Measurements from ENCODE around the gene PITRM1. TPM values are rescaled to one million over a fixed set of nuclear protein-coding genes. Genes with fewer than 3 reads are reported as not detected.
A peak's percentile ranks its signal among the peaks of the same experiment; 100 is the strongest.

Gene PITRM1
- total RNA-seq, 1 donor from 2014 or later = 110 TPM

DNA sequence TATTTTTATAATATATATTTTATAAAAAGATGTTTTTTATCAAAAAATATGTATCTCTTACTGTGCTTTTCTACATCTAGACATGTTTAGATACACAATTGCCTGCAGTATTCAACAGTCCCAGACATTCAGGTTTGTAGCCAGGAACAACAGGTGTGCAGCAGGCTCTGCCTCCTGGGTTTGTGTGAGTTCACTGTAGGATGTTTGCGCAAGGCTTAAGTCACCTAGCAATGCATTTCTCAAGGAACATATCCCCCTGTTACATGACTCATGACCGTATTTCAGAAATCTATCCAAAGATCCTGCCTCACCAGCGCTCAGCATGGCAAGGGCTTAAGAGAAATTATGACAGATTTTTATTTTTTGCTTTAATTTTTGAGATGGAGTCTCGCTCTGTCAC lies 41.5 kb downstream of the PITRM1 start:
- peaks cover 33 to 70% of the 10 kb centered on the region in 2 donors for H3K36me3 ChIP-seq
- TF ChIP-seq, protein P1, sequence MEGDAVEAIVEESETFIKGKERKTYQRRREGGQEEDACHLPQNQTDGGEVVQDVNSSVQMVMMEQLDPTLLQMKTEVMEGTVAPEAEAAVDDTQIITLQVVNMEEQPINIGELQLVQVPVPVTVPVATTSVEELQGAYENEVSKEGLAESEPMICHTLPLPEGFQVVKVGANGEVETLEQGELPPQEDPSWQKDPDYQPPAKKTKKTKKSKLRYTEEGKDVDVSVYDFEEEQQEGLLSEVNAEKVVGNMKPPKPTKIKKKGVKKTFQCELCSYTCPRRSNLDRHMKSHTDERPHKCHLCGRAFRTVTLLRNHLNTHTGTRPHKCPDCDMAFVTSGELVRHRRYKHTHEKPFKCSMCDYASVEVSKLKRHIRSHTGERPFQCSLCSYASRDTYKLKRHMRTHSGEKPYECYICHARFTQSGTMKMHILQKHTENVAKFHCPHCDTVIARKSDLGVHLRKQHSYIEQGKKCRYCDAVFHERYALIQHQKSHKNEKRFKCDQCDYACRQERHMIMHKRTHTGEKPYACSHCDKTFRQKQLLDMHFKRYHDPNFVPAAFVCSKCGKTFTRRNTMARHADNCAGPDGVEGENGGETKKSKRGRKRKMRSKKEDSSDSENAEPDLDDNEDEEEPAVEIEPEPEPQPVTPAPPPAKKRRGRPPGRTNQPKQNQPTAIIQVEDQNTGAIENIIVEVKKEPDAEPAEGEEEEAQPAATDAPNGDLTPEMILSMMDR (IDR thresholded peaks at IDR 0.05) = no peak
- DNase-seq (ENCODE audit: low spot score in 2 of 2) = no peak
- intact Hi-C loops (cut with DNase I) = no loop called here
- no peak overlapping the region for H3K4me3 ChIP-seq
- no peaks in the 10 kb centered on the region for H3K27me3 ChIP-seq
- no peak overlapping the region for H3K27ac ChIP-seq
- peaks cover 7 to 17% of the 10 kb centered on the region in 2 donors for H3K4me1 ChIP-seq
- H3K9me3 ChIP-seq = no peaks in the 10 kb centered on the region

DNA sequence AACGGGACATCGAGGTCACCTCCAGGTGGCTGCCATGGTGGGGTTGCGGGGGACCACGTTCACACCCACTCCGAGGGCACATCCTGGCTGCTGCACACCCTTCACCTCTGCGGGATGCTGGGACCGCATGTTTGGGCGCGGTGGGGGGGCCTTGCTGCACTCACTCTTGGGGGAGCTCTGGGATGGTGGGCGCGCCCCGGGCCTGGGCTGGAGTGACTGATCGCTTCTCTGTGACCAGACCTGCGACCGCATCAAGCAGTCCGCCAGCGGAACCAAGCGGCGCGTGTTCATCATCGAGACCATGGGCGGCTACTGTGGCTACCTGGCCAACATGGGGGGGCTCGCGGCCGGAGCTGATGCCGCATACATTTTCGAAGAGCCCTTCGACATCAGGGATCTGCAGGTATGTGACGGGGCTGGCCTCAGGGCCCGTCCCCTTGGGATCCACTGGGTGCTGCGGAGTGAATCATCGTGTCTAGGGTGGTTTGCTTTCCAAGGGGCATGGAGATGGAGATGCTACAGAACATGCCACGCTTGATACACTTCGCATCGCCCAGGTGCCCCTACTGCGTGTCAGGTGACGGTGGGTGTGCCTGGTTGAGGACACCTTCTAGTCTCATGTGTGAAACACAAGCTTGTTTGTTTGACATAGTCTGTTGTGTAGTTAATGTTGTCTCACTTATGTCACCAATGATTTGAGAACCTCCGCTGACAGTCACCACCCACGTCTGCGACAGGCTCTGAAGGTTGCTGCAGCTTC lies 42.8 kb downstream of the PITRM1 start:
- peaks cover 35 to 59% of the 10 kb centered on the region in 2 donors for H3K36me3 ChIP-seq
- H3K27ac ChIP-seq = no peak overlapping the region
- TF ChIP-seq, protein P1 (IDR thresholded peaks at IDR 0.05) = no peak
- H3K4me3 ChIP-seq = no peak overlapping the region
- peaks cover 7 to 14% of the 10 kb centered on the region in 2 donors for H3K4me1 ChIP-seq
- DNase-seq (ENCODE audit: low spot score in 2 of 2) = no peak
- H3K27me3 ChIP-seq = no peaks in the 10 kb centered on the region
- intact Hi-C loops (cut with DNase I) = no loop called here
- H3K9me3 ChIP-seq = no peaks in the 10 kb centered on the region

GRCh38 chr10:3128379-3129130 lies 44.0 kb downstream of the PITRM1 start:
- H3K36me3 ChIP-seq = peaks cover 31 to 59% of the 10 kb centered on the region in 2 donors
- intact Hi-C loops (cut with DNase I) = no loop called here
- H3K4me3 ChIP-seq = no peak overlapping the region
- DNase-seq (ENCODE audit: low spot score in 2 of 2) = no peak
- H3K4me1 ChIP-seq = peaks cover 7 to 14% of the 10 kb centered on the region in 2 donors
- TF ChIP-seq, protein P1 (IDR thresholded peaks at IDR 0.05) = no peak
- H3K27me3 ChIP-seq = no peaks in the 10 kb centered on the region
- H3K27ac ChIP-seq = no peak overlapping the region
- H3K9me3 ChIP-seq = no peaks in the 10 kb centered on the region

GRCh38 chr10:3127921-3128320 lies 44.7 kb downstream of the PITRM1 start:
- no peaks in the 10 kb centered on the region for H3K27me3 ChIP-seq
- no peak overlapping the region for H3K4me3 ChIP-seq
- H3K9me3 ChIP-seq = no peaks in the 10 kb centered on the region
- H3K4me1 ChIP-seq = peaks cover 7 to 14% of the 10 kb centered on the region in 2 donors
- TF ChIP-seq, protein P1 (IDR thresholded peaks at IDR 0.05) = no peak
- peaks cover 30 to 58% of the 10 kb centered on the region in 2 donors for H3K36me3 ChIP-seq
- intact Hi-C loops (cut with DNase I) = no loop called here
- DNase-seq (ENCODE audit: low spot score in 2 of 2) = no peak
- H3K27ac ChIP-seq = no peak overlapping the region

DNA sequence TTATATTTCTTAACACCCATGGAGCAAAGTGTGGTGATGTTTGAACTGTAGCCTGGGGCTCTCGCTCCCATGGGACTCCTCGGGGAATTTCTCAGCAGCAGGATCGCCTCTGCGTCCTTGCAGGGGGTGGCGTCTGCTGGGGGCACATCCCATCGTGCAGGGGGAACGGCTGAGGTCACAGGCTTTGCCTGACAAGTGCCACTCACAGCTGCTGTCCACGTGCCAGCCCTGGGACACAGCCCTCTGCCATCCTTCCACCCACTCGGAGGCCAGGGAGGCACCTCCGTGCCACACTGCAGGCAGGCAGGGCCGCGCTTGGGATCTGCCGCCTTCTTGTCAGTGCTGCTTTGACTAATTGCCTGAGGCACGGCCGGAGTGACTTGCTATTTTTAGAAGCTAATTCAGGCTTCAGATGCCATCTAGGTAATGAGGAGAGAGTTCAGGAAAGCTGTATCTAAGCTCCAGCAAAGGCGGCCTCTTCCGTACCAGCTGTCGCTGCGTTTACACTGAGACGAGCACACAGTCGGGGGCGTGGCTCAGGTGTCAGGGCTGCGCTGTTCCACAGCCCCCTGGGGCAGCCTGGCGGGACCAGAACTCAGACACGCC lies 45.7 kb downstream of the PITRM1 start:
- peak overlapping the region in 1 of 2 donors; percentile 15 for H3K4me3 ChIP-seq
- peak overlapping the region in 1 of 2 donors; percentile 12 for H3K27ac ChIP-seq
- DNase-seq (ENCODE audit: low spot score in 2 of 2) = no peak
- H3K36me3 ChIP-seq = peaks cover 29 to 58% of the 10 kb centered on the region in 2 donors
- TF ChIP-seq, protein P1 (IDR thresholded peaks at IDR 0.05) = no peak
- no peaks in the 10 kb centered on the region for H3K27me3 ChIP-seq
- intact Hi-C loops (cut with DNase I) = no loop called here
- peaks cover 7 to 14% of the 10 kb centered on the region in 2 donors for H3K4me1 ChIP-seq
- H3K9me3 ChIP-seq = no peaks in the 10 kb centered on the region
